NCI-H146 treated with DMSO at 0.1 percent for 48 hours (cell line): ENCODE data around the gene ETV5.

Experiments
- DNase-seq: peaks from one replicate; lab custom pipeline; 2025; ENCODE audit not compliant: unreplicated experiment; lab: John Stamatoyannopoulos, UW

The ETV5 gene

DNA sequence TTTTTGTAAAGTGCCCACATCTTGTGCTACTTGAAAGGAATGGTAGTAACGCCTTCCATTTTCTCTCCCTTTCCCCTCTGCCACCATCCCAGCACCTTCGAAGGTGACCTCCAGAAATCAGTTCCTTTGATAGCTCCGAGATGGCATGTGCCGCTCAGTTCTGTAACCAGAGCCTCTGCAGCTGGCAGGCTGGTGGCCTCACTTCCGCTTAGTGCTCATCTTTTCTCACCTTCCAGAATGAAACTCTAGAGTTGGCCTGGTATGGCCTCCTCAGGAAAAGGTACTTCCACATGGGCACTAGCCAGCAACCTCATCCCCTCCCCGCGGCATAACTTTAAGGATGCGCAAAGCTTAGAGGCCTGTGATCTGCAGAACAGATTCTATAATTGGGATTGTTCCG, 38.8 kb downstream of the ETV5 start:
- DNase-seq = no peak

DNA sequence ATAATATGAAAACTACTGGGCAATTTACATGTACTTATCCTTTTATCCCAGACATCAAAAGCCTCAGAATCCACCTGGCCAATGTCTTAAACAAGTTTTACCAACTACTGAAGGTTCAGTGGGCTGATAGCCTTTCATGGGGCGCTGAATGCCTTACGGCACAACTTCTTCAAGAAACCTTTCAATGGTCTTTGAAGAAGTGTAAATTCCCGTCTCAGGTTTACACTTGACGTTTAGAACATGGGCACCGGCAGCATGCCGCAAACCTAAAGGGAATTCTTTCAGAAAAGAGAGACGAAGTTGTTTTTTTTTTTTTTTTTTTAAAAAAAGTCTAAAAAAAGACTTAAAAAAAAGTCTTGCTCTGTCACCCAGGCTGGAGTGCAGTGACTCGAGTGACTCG, 39.7 kb downstream of the ETV5 start:
- no peak for DNase-seq

DNA sequence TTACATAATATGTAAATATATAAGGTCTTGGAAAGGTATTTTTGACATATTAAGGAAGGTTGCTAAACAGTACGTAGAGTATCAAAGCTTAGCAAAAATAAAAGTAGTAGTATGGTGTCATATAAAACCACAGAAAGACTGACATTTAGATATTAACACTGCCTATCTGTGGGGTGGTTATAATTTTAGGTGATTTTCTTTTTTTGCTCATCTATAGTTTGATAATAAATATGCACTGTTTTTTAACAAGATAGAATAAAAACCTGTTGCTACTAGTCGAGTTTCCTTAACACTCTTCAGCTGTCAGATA, 40.7 kb downstream of the ETV5 start:
- DNase-seq = no peak

GRCh38 chr3:186067360-186068242, 41.3 kb downstream of the ETV5 start:
- DNase-seq = no peak

DNA sequence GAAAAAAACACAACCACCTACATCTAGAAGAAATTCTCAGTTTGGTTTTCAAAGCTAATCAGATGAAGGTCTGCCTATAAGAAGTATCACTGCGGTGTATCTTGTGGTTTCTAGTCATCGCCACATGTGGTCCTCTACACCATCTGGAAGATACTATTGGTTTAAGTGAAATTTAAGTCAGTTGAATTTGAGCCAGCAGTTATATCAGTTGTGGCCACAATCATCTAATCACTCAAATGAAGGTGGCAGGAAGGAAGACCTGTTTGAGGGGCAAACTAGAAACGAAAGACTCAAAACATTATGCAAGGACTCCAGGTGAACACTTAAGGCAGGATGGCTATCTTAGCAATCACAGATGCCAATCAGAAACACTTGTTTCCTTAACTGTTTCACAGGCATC, 48.7 kb downstream of the ETV5 start:
- no peak for DNase-seq

DNA sequence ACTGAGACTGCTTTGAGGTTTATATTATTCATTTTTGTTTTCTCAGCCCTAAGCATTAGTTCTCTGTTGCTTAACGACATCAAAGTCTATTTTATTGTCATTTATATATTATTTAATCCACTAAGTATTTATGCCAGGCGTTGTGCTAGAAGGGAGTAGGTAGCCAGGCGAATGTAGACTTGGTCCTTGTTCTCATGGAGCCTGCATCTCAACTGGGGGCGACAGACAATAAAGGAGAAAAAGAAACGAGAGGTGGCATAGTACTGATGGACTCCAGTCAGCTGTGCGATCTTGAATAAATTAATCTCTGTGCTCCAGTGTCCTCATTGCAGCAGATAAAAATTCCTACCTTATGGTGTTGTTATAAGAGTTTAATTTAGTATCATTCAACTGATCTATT, 49.7 kb downstream of the ETV5 start:
- DNase-seq = no peak

GRCh38 chr3:186058225-186058624, 50.7 kb downstream of the ETV5 start:
- no peak for DNase-seq

- DNase-seq = no peak
These were observed 51.3 kb downstream of the ETV5 start for GRCh38 chr3:186057594-186057993.

GRCh38 chr3:186054792-186055352, 54.0 kb downstream of the ETV5 start:
- DNase-seq = no peak

DNA sequence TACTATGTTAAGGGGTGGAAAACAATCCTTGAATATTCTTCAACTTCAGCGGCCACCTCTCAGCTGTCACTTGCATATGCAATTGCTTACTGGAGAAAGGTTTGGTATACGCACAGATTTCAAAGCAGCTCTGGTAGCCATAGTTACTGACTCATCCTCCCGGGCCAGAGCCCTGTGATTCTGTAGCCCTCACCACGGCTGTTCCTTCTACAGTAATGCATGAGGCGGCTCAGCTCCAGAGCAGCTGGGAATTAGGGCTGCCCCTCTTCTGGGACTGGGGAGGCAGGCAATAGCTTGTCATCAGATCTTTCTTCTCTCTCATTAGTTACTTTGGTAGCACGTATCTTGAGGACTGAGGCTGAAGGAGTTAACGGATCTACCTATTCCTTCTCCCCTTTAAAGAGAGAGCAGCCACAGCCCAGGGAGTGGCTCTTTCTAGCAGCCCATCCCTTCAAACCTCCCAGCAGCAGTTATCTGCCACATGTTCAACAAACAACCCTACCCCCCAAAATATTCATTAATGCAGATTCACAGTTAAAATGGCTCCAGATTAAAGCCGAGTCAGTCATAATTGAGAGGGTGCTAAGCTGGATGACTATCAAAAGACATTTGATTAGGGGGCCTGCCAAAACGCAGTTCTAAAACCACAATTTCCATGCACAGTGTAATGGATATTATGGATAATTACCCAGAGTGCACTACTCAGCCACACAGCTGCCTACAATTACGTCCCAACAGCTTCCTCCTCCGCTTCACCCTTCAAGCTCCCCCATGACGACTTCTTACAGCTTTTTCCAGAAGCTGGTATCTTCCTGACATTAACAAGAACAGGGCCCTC, 54.7 kb downstream of the ETV5 start:
- DNase-seq = no peak

- no peak for DNase-seq
These were observed 56.6 kb downstream of the ETV5 start for GRCh38 chr3:186052096-186052840.

DNA sequence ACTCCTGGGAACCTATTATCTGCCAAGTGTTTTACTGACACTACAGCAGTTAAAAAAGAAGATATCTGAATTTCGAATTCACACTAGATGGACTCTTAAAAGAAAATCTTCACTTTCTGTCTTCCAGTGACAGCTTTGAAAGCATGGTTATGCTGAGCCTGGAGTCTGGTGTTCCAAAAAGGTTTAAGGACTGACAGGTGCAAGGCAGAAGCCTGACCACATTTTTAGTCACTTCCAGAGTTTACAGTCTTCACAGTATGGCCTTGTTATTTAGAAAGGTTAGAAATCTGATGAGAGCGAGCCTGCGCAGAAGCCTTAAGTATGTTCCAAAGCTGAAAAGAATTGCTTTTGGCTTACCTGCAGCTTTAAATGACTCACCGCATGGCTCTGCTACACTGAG, 59.9 kb downstream of the ETV5 start:
- DNase-seq = no peak

DNA sequence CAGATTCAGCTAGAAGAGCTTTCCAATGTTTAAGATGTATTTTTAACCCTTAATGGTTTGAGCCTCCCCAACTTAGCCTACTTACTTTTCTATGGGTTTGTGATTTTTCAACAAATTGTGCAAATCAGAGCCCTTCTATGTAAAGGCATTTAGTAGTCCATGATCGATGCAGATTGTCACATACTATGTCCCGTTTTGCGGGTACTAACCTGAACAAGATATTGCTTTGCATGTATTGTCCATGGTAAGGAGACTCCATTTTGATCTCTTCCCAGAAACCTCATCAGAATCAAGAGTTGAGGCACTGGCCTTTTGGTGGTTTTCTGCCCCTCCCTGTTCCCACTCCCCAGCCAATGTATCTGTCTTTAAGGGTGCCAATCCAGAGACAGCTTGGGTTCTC, 60.8 kb downstream of the ETV5 start:
- DNase-seq = no peak

GRCh38 chr3:186046838-186047237, 62.1 kb downstream of the ETV5 start:
- no peak for DNase-seq

- no peak for DNase-seq
These were observed 63.9 kb downstream of the ETV5 start for GRCh38 chr3:186044968-186045367.

DNA sequence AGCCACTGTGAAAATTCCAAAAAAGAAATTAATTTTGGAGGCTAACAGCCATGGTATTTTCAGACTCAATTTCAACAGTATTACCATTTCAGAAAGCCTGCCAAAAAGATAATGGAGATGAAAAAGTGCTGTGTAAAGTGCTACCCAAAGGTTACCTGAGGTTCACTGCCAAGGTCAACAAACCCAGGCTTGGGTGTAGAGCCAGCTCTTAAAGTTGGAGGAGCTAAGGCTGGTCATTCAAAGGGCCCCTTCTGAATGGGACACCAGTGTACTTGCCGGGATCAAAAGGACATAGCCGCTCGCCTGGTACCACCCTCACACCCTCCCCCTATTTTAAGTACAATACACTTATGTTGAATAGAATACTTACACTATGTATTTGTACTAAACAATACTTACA, 64.5 kb downstream of the ETV5 start:
- DNase-seq = no peak

DNA sequence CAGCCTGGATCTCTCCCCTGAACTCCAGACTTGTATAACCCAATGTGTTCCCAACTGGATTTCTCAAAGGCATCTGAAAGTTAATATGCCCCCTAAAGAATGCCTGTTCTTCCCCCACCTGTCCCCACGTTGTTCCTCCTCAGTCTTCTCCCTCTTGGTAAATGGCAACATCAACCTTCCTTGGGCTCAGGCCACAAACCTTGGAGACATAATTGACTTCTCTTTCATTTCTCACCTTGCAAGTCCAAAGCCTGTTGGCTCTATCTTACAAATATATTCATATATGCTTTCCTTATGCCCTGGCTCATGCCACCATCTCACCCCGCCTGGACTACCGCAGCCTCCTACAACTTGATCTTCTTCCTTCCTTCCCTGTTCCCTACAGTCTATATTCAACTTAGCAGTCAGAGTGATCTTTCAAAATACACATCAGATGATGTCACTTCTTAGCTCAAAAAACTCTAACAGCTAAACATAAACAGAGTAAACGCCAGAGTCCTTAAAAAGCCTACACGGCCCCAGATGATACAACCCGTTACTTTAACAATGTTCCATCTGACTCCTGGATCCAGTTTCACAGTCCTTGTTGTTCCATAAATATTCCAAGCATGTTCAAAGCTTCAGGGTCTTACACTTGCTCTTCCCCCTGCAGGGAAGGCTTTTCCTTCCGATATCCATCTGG, 66.2 kb downstream of the ETV5 start:
- DNase-seq = no peak

DNA sequence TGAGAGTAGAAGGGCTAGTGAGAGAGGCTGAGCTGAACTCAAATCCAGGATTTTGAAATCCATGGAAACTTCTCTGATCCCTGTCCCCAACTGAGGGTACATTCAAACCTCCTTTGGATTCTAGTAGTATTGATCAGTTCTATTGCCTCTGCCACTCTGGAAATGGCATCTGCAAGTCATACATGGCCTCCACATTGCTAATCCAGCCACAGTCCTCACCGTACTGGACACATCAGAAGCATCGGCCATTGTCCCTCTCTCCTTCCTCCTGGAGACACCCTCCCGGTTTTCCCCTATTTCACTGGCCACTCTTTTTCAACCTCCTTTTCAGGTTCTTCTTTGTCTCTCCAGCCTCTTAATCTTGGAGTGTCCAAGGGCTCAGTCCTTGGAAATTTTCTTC, 66.9 kb downstream of the ETV5 start:
- DNase-seq = no peak

- DNase-seq = no peak
These were observed 70.5 kb downstream of the ETV5 start for GRCh38 chr3:186038360-186038759.

DNA sequence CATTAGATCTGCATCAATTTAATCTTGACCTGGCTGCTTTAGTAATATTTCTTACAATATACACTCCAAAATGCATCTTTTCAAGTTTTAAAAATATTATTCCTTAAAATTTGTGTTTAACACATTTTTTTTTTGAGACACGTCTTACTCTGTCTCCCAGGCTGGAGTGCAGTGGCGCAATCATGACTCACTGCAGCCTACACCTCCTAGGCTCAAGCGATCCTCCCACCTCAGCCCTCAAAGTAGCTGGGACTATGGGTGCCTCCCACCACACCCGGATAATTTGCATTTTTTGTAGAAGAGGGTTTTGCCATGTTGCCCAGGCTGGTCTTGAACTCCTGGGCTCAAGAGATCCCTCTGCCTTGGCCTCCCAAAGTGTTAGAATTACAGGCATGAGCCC, 73.6 kb downstream of the ETV5 start:
- DNase-seq = no peak

- DNase-seq = no peak
These were observed 76.6 kb downstream of the ETV5 start for GRCh38 chr3:186032321-186032720.
